HFFc6 (cell line): Measurements from ENCODE around the gene TGM4. TPM values are rescaled to one million over a fixed set of nuclear protein-coding genes. Genes with fewer than 3 reads are reported as not detected.

ENCODE experiments used
- DNase-seq: peaks from one replicate; pipeline ENCODE4 v3.0.0-alpha.2; 2018
- H3K27ac Mint-ChIP-seq: 2 replicates; pipeline ENCODE4 v1.8.0; 2020; ENCODE audit warnings: mild to moderate bottlenecking, mixed read lengths
- H3K27me3 Mint-ChIP-seq: 2 replicates; pipeline ENCODE4 v1.8.0; 2021; ENCODE audit warnings: mild to moderate bottlenecking, moderate library complexity, mixed read lengths; ENCODE audit not compliant: insufficient read depth
- H3K36me3 Mint-ChIP-seq: 2 replicates; pipeline ENCODE4 v1.8.0; 2021; ENCODE audit warnings: low read depth, mixed read lengths
- H3K4me1 Mint-ChIP-seq: 2 replicates; pipeline ENCODE4 v1.8.0; 2020; ENCODE audit warnings: low read depth, mixed read lengths
- H3K4me3 Mint-ChIP-seq: 2 replicates; pipeline ENCODE4 v1.8.0; 2020; ENCODE audit warnings: mild to moderate bottlenecking, moderate library complexity, mixed read lengths
- H3K9me3 Mint-ChIP-seq: 2 replicates; pipeline ENCODE4 v1.8.0; 2020; ENCODE audit warnings: mild to moderate bottlenecking, mixed read lengths
- CTCF ChIP-seq: fragments of 200-600 bp; sonication (generic); IDR thresholded peaks from 2 replicates; pipeline ENCODE4 v1.5.0; 2021; ENCODE audit warnings: antibody characterized with exemption, mild to moderate bottlenecking
- total RNA-seq, 6 experiments: library from RNA; stranded (reverse); fragmentation: NEBNext Ultra II Directional; extraction: Animal tissue kit (Norgen Biotek cat#: 25700); gene quantifications; 2 replicates in 1 of 6; 3 replicates in 5 of 6; pipeline ENCODE4 v1.2.3, GENCODE V29; 2021

The TGM4 gene
- total RNA-seq, 6 experiments from 2014 or later: not detected

GRCh38 chr3:44865272-44866035 is 9.0 kb upstream of the TGM4 start:
- H3K4me1 Mint-ChIP-seq: peaks cover 25% of the 10 kb centered on the region
- no peak for DNase-seq
- no peaks in the 10 kb centered on the region; the same call in 1 of the 2 replicates for H3K27me3 Mint-ChIP-seq
- H3K9me3 Mint-ChIP-seq: no peaks in the 10 kb centered on the region
- H3K4me3 Mint-ChIP-seq: no peak overlapping the region
- no peak for TF ChIP-seq CTCF
- no peak overlapping the region for H3K27ac Mint-ChIP-seq
- peaks cover 25% of the 10 kb centered on the region for H3K36me3 Mint-ChIP-seq

- peaks cover 25% of the 10 kb centered on the region for H3K36me3 Mint-ChIP-seq
- H3K4me1 Mint-ChIP-seq: peaks cover 16% of the 10 kb centered on the region
- H3K27ac Mint-ChIP-seq: no peak overlapping the region
- no peak for DNase-seq
- no peak for TF ChIP-seq CTCF
- no peaks in the 10 kb centered on the region for H3K9me3 Mint-ChIP-seq
- no peak overlapping the region for H3K4me3 Mint-ChIP-seq
- H3K27me3 Mint-ChIP-seq: no peaks in the 10 kb centered on the region; the same call in 1 of the 2 replicates
Measured at GRCh38 chr3:44867421-44868111, 6.8 kb upstream of the TGM4 start.

GRCh38 chr3:44870375-44871061 is 3.9 kb upstream of the TGM4 start:
- H3K4me1 Mint-ChIP-seq: no peaks in the 10 kb centered on the region
- H3K36me3 Mint-ChIP-seq: peaks cover 22% of the 10 kb centered on the region
- H3K27ac Mint-ChIP-seq: no peak overlapping the region

GRCh38 chr3:44875596-44875995 is 1.2 kb downstream of the TGM4 start:
- H3K27ac Mint-ChIP-seq: no peak overlapping the region
- H3K9me3 Mint-ChIP-seq: no peaks in the 10 kb centered on the region
- peaks cover 2% of the 10 kb centered on the region; the same call in 1 of the 2 replicates for H3K27me3 Mint-ChIP-seq
- no peak overlapping the region for H3K4me3 Mint-ChIP-seq
- no peaks in the 10 kb centered on the region for H3K4me1 Mint-ChIP-seq
- DNase-seq: no peak
- TF ChIP-seq CTCF: no peak
- no peaks in the 10 kb centered on the region for H3K36me3 Mint-ChIP-seq

More at GRCh38 chr3:44870375-44871061, 3.9 kb upstream of the TGM4 start:
- H3K9me3 Mint-ChIP-seq: no peaks in the 10 kb centered on the region
- DNase-seq: no peak
- TF ChIP-seq CTCF: no peak
- H3K27me3 Mint-ChIP-seq: no peaks in the 10 kb centered on the region; the same call in 1 of the 2 replicates
- H3K4me3 Mint-ChIP-seq: no peak overlapping the region

- peaks cover 2% of the 10 kb centered on the region; the same call in 1 of the 2 replicates for H3K27me3 Mint-ChIP-seq
- H3K4me3 Mint-ChIP-seq: no peak overlapping the region
- no peak overlapping the region for H3K27ac Mint-ChIP-seq
- no peak for DNase-seq
- H3K9me3 Mint-ChIP-seq: no peaks in the 10 kb centered on the region
- no peak for TF ChIP-seq CTCF
- no peaks in the 10 kb centered on the region for H3K36me3 Mint-ChIP-seq
- no peaks in the 10 kb centered on the region for H3K4me1 Mint-ChIP-seq
Measured at GRCh38 chr3:44877333-44877732, 2.9 kb downstream of the TGM4 start.
